ENCODE data around the gene RYK.

RYK gene

GRCh38 chr3:134145183-134145582 is 105.5 kb downstream of the RYK start:
- no peak for DNase-seq

GRCh38 chr3:134144694-134145093 is 106.0 kb downstream of the RYK start:
- DNase-seq: no peak

GRCh38 chr3:134143828-134144401 is 106.7 kb downstream of the RYK start:
- no peak for DNase-seq

GRCh38 chr3:134136604-134137003 is 114.1 kb downstream of the RYK start:
- no peak for DNase-seq

GRCh38 chr3:134134698-134135415 is 115.8 kb downstream of the RYK start:
- no peak for DNase-seq

- DNase-seq: no peak
These were observed 116.4 kb downstream of the RYK start for GRCh38 chr3:134134240-134134639.

GRCh38 chr3:134132961-134133360 is 117.7 kb downstream of the RYK start:
- DNase-seq: no peak

GRCh38 chr3:134126153-134126552 is 124.5 kb downstream of the RYK start:
- DNase-seq: no peak

- no peak for DNase-seq
These were observed 135.9 kb downstream of the RYK start for GRCh38 chr3:134114726-134115125.

GRCh38 chr3:134111616-134112015 is 139.0 kb downstream of the RYK start:
- DNase-seq: no peak

- no peak for DNase-seq
These were observed 139.7 kb downstream of the RYK start for GRCh38 chr3:134110963-134111362.

Measured in inflammatory macrophage treated with lipopolysaccharide for 4 hours (primary cell).